ENCODE results near the gene DDX49. TPM values are rescaled to one million over a fixed set of nuclear protein-coding genes. Genes with fewer than 3 reads are reported as not detected.

DDX49 gene
- total RNA-seq, 4 donors from 2014 or later, result 36.1 to 61.0 (median 46.9) TPM

DNA sequence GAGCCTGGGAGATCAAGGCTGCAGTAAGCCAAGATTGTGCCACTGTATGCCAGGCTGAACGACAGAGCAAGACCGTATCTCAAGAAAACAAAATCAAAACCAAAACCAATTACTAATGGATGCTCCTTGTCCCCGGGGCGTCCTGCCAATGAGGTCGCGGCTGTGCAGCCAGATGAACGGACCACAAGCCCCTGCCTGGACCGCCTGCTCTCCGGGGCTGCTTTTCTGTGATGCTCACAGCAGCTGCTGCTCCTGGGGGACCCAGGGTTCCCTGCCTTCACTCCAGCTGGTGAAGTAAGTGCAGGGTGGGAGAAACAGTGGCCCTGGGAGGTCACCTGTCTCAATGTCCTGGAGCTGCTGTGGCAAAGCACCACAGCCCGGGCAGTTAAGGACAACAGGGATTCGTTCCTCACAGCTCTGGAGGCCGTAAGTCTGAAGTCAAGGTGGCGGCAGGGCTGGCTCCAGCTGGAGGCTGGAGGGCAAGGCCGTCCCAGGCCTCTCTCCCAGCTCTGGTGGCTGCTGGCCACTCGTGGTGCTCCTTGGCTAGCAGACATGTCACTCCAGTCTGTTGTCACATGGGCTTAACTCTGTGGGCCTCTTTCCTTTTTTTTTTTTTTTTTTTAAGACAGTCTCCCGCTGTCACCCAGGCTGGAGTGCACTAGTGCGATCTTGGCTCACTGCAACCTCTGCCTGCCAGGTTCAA is 10.4 kb upstream of the DDX49 start:
- H3K36me3 ChIP-seq, result peaks cover 0 to 97% of the 10 kb centered on the region in 2 donors
- H3K4me1 ChIP-seq, result no peaks in the 10 kb centered on the region
- H3K27ac ChIP-seq, result no peak overlapping the region
- H3K4me3 ChIP-seq, result no peak overlapping the region
- no peaks in the 10 kb centered on the region for H3K9me3 ChIP-seq
- H3K27me3 ChIP-seq, result no peaks in the 10 kb centered on the region
- no peak for TF ChIP-seq EP300 (IDR thresholded peaks at IDR 0.05)
- TF ChIP-seq POLR2AphosphoS5 (IDR thresholded peaks at IDR 0.05), result no peak
- TF ChIP-seq POLR2A (IDR thresholded peaks at IDR 0.05), result no peak
- no peak for TF ChIP-seq CTCF (IDR thresholded peaks at IDR 0.05)
- 88 to 100% methylated on average over 9 to 11 of the region's 17 CpGs for WGBS, 2 donors (ENCODE audit: low coverage in 1 of 2)
- no peak for ATAC-seq

DNA sequence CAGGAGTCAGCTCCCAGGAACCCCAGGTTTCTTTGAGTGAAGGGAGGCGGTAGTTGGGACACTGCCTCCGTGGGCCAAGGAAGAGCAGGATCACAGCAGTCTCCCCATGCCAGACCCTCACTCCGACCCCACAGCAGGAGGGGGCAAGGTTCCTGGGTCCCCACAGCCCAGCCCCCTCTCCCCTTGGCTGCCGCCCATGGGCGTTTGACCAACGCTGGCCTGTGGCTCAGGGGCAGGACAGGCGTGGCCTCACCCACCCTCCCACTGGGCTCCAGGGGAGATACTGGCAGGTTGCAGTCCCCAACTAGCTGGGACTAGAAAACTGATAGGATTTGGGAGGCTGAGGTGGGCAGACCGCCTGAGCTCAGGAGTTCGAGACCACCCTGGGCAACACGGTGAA is 9.5 kb upstream of the DDX49 start:
- Histone ChIP-seq H3K4me3 (no peak overlapping the region), H3K4me1 (peaks cover 0 to 2% (median 0%) of the 10 kb centered on the region in 3 donors), H3K36me3 (peaks cover 0 to 97% of the 10 kb centered on the region in 2 donors), H3K9me3 (no peaks in the 10 kb centered on the region), H3K27me3 (no peaks in the 10 kb centered on the region), H3K27ac (no peak overlapping the region)
- no CpG with 5 or more reads among the region's 10 CpGs for WGBS, 2 donors (ENCODE audit: low coverage in 1 of 2)
- ATAC-seq, result no peak
- TF ChIP-seq CTCF (IDR thresholded peaks at IDR 0.05) (no peak), POLR2A (IDR thresholded peaks at IDR 0.05) (no peak), POLR2AphosphoS5 (IDR thresholded peaks at IDR 0.05) (no peak), EP300 (IDR thresholded peaks at IDR 0.05) (no peak)

DNA sequence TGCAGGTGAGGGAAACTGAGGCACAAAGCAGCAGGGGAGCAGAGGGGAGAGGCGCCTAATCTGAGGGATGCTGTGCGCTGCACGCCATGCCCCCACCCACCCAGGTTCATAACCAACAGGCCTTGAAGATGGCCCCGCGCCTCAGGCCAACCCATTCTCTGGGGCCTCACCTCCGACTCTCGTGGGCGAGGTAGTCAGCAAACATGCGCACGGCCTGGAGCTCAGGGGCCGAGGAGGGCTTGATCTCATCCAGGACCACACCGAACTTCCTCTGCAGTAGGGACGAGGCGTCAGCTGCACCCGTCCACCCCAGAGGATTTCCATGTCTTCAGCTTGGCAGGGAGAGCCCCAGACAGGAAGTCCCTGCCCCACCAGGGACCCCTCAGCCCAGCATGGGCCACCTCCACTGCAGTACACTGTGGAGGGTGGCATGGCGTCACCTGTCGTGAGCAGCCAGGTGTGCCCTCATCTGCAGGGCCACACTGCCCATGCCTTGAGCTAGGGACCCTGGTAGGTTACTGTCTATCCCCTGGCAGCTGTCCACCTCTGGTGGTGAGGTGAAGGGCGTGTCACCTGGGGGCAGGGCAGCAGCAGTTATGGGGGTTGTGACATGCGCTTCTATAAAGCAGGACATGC is 8.6 kb upstream of the DDX49 start:
- peaks cover 0 to 12% (median 0%) of the 10 kb centered on the region in 3 donors for H3K4me1 ChIP-seq
- no peaks in the 10 kb centered on the region for H3K27me3 ChIP-seq
- TF ChIP-seq POLR2AphosphoS5 (IDR thresholded peaks at IDR 0.05) (no peak), CTCF (IDR thresholded peaks at IDR 0.05) (no peak)
- no peak for ATAC-seq
- WGBS, 2 donors (ENCODE audit: low coverage in 1 of 2), result 100% methylated on average over 1 of the region's 19 CpGs
- H3K36me3 ChIP-seq, result peaks cover 0 to 96% of the 10 kb centered on the region in 2 donors
- H3K9me3 ChIP-seq, result no peaks in the 10 kb centered on the region
- no peak overlapping the region for H3K4me3 ChIP-seq
- no peak overlapping the region for H3K27ac ChIP-seq

DNA sequence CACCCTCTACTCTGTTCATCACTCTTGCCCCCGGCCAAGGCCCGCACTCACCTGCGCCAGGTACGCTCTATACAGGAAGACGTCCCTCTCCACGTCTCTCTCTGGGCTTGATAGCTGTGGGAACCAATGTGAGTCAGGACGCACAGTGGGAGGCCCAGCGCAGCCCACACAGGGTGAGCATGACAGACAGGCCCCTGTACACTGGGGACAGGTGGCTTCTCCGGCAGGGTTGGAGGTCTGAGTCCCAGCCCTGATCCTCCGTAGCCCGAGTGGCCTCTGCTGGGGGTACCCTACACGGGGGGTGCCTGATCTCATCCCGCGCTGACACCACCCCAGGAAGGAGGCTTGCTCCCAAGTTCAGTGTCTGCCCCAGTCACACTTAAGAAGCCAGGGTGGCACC is 6.6 kb upstream of the DDX49 start:
- TF ChIP-seq EP300 (IDR thresholded peaks at IDR 0.05) (no peak), POLR2A (IDR thresholded peaks at IDR 0.05) (no peak), POLR2AphosphoS5 (IDR thresholded peaks at IDR 0.05) (no peak), CTCF (IDR thresholded peaks at IDR 0.05) (no peak)
- Histone ChIP-seq H3K27me3 (no peaks in the 10 kb centered on the region), H3K9me3 (no peaks in the 10 kb centered on the region), H3K4me1 (peaks cover 0 to 29% (median 6%) of the 10 kb centered on the region in 3 donors), H3K36me3 (peaks cover 0 to 76% of the 10 kb centered on the region in 2 donors), H3K4me3 (no peak overlapping the region), H3K27ac (no peak overlapping the region)
- ATAC-seq, result no peak
- 81% methylated on average over 6 of the region's 14 CpGs; no CpG with 5 or more reads in 1 of the 2 donors for WGBS, 2 donors (ENCODE audit: low coverage in 1 of 2)

- no peaks in the 10 kb centered on the region for H3K27me3 ChIP-seq
- no peak overlapping the region for H3K4me3 ChIP-seq
- no CpG with 5 or more reads among the region's 5 CpGs for WGBS, 2 donors (ENCODE audit: low coverage in 1 of 2)
- peaks cover 0 to 73% of the 10 kb centered on the region in 2 donors for H3K36me3 ChIP-seq
- peaks cover 0 to 34% (median 10%) of the 10 kb centered on the region in 3 donors for H3K4me1 ChIP-seq
- no peak for ATAC-seq
- TF ChIP-seq EP300 (IDR thresholded peaks at IDR 0.05), result no peak
- TF ChIP-seq POLR2AphosphoS5 (IDR thresholded peaks at IDR 0.05), result no peak
- TF ChIP-seq POLR2A (IDR thresholded peaks at IDR 0.05), result no peak
- TF ChIP-seq CTCF (IDR thresholded peaks at IDR 0.05), result no peak
- H3K9me3 ChIP-seq, result no peaks in the 10 kb centered on the region
- H3K27ac ChIP-seq, result no peak overlapping the region
Measured at GRCh38 chr19:18913466-18913865, 6.0 kb upstream of the DDX49 start.

All from gastroesophageal sphincter (tissue), 4 donors.